Measurements from ENCODE around the gene THSD7B. TPM values are rescaled to one million over a fixed set of nuclear protein-coding genes. Genes with fewer than 3 reads are reported as not detected.
"Not testable (repeated sequence)": the region's sequence is repeated elsewhere in the genome, so short reads cannot be mapped to it uniquely, and the experiment has no call there.

THSD7B gene
- total RNA-seq, 1 donor from 2014 or later = 0.19 TPM

GRCh38 chr2:136962105-136962725 lies 196.9 kb downstream of the THSD7B start:
- Mint-ChIP-seq H3K4me1 (no peaks in the 10 kb centered on the region), H3K36me3 (ENCODE audit: low read depth) (no peaks in the 10 kb centered on the region), H3K27me3 (ENCODE audit: low read depth) (peaks cover 10% of the 10 kb centered on the region), H3K4me3 (no peak overlapping the region), H3K9me3 (no peaks in the 10 kb centered on the region), H3K27ac (ENCODE audit: unreplicated experiment) (no peak overlapping the region)
- no peak for DNase-seq (ENCODE audit: low read depth, low spot score)
- no peak for TF ChIP-seq CTCF (conservative IDR thresholded peaks at IDR 0.05)

GRCh38 chr2:136966485-136966884 lies 201.1 kb downstream of the THSD7B start:
- Mint-ChIP-seq H3K27me3 (ENCODE audit: low read depth) (peaks cover 21% of the 10 kb centered on the region), H3K4me1 (no peaks in the 10 kb centered on the region), H3K27ac (ENCODE audit: unreplicated experiment) (no peak overlapping the region), H3K9me3 (no peaks in the 10 kb centered on the region), H3K4me3 (no peak overlapping the region), H3K36me3 (ENCODE audit: low read depth) (no peaks in the 10 kb centered on the region)
- no peak for DNase-seq (ENCODE audit: low read depth, low spot score)
- TF ChIP-seq CTCF (conservative IDR thresholded peaks at IDR 0.05) = no peak

- no peaks in the 10 kb centered on the region for H3K27me3 Mint-ChIP-seq (ENCODE audit: low read depth)
- no peak overlapping the region for H3K4me3 Mint-ChIP-seq
- no peak overlapping the region for H3K27ac Mint-ChIP-seq (ENCODE audit: unreplicated experiment)
- no peaks in the 10 kb centered on the region for H3K4me1 Mint-ChIP-seq
- no peak for TF ChIP-seq CTCF (conservative IDR thresholded peaks at IDR 0.05)
- H3K36me3 Mint-ChIP-seq (ENCODE audit: low read depth) = no peaks in the 10 kb centered on the region
- peaks cover 8% of the 10 kb centered on the region for H3K9me3 Mint-ChIP-seq
- DNase-seq (ENCODE audit: low read depth, low spot score) = no peak
Measured at GRCh38 chr2:136980303-136980702, 215.0 kb downstream of the THSD7B start.

- not testable (repeated sequence) for H3K36me3 Mint-ChIP-seq (ENCODE audit: low read depth); H3K27ac Mint-ChIP-seq (ENCODE audit: unreplicated experiment); H3K9me3 Mint-ChIP-seq; H3K27me3 Mint-ChIP-seq (ENCODE audit: low read depth); DNase-seq (ENCODE audit: low read depth, low spot score); H3K4me1 Mint-ChIP-seq; H3K4me3 Mint-ChIP-seq
Measured at GRCh38 chr2:136981689-136982088, 216.3 kb downstream of the THSD7B start.

- H3K27me3 Mint-ChIP-seq (ENCODE audit: low read depth) = peaks cover 11% of the 10 kb centered on the region
- no peaks in the 10 kb centered on the region for H3K9me3 Mint-ChIP-seq
- DNase-seq (ENCODE audit: low read depth, low spot score) = no peak
Measured at GRCh38 chr2:136985044-136985443, 219.7 kb downstream of the THSD7B start.

More at GRCh38 chr2:136985044-136985443, 219.7 kb downstream of the THSD7B start:
- Mint-ChIP-seq H3K27ac (ENCODE audit: unreplicated experiment) (no peak overlapping the region), H3K4me3 (no peak overlapping the region), H3K4me1 (no peaks in the 10 kb centered on the region), H3K36me3 (ENCODE audit: low read depth) (no peaks in the 10 kb centered on the region)
- TF ChIP-seq CTCF (conservative IDR thresholded peaks at IDR 0.05) = no peak

Data from neural crest cell (in vitro differentiated cells).